Measurements from ENCODE around the gene IL16.
"Not testable (repeated sequence)": the region's sequence is repeated elsewhere in the genome, so short reads cannot be mapped to it uniquely, and the experiment has no call there.

The IL16 gene

GRCh38 chr15:81174792-81175327 is 21.8 kb upstream of the IL16 start:
- no peak for DNase-seq

DNA sequence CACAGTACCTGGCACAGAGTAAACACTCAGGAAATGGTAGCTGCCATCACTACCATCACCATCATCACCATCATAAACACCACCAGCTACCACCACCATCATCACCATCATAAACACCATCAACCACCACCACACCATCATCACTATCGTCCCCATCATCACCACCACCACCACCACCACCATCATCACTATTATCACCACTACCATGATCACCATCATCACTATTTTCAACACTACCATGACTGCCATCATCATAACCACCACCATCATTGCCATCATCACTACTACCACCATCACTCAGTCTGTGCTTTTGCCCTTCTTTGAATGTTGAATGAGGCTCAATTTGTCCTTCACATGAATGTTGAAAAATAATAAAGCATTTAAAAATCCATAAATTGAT is 21.2 kb upstream of the IL16 start:
- no peak for DNase-seq

DNA sequence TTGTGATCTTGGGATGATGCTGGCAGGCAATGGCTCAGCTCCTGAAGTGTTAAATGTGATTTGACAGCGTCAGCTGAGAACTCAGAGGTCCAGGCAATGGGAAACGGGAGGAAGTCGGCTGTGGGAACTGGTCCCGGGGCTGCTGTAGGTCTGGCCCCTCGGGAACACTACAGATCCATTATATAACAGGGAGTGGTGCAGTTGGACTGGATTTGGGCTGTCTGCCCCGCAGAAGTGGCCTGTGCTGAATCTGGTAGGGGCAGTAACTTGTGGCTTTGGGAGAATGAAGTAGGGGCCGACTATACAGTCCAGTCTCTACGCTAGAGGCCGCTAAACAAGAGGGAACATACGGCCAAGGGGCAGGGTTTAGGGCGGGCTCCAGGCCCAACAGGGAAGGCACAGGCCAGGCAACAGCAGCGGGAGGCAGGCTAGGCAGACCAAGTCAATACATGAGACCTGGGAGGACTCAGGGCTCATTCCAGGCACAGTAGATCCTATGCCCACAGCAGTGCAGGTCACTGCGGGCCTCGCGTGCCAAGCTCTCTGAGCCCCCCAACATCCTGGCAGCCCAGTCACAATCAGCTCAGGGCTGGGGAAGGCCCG is 20.3 kb upstream of the IL16 start:
- no peak for DNase-seq

GRCh38 chr15:81178365-81178764 is 18.3 kb upstream of the IL16 start:
- DNase-seq, result no peak

- no peak for DNase-seq
These were observed 15.5 kb upstream of the IL16 start for GRCh38 chr15:81181220-81181619.

GRCh38 chr15:81182031-81182755 is 14.5 kb upstream of the IL16 start:
- DNase-seq, result no peak

DNA sequence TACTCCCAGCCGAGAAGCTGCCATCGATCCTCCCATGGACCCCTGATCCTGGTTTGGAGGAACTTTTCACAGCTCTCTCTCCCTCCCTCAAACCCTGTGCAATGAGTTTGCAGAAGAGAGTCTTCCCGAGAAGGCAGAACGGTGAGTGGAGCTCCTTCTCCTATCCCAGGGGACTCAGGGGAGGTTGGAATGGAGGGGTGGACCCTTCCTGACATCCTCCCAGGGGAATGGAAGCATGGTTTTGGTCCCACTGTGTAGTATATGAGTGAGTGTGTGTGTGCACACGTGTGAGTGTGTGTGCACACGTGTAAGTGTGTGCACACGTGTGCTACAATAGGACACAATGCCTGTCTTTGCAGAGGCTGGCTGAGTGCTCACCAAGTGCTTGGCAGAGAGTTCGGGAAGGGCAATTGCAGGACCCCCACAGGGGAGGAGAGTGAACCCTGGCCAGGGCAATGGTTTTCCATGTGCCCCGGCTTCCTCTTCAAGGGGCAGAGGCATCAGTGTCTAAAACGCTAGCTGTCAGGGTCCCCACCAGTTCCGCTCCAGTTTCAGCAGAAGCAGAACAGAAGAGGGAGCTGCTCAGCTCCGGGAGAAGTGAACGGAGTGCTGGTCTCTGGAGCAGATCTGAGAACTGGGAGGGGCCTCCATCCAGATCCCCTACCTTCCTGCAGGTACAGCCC is 13.8 kb upstream of the IL16 start:
- no peak for DNase-seq

GRCh38 chr15:81183439-81183775 is 13.3 kb upstream of the IL16 start:
- no peak for DNase-seq

- no peak for DNase-seq
These were observed 12.5 kb upstream of the IL16 start for GRCh38 chr15:81184188-81184587.

GRCh38 chr15:81185631-81186295 is 10.9 kb upstream of the IL16 start:
- DNase-seq, result no peak

DNA sequence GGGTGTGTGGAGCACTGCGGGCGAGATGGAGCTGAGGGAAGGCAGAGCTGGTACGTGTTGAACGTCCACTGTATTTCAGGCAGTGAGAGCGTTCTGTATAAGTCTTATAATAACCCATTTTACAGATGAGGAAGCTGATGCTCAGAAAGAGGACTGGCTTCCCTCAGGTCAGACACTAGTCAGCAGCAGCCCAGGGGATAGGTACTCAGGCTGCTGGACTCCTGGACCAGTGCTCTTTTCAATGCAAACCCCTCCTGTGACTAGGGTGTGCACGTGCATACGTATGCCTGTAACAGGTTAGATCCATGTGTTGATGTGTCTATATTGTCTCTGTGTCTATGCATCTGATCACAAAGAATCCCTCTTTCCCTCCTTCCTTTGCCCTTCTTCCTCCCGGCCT is 8.3 kb upstream of the IL16 start:
- no peak for DNase-seq

GRCh38 chr15:81189583-81190283 is 6.9 kb upstream of the IL16 start:
- DNase-seq, result no peak

DNA sequence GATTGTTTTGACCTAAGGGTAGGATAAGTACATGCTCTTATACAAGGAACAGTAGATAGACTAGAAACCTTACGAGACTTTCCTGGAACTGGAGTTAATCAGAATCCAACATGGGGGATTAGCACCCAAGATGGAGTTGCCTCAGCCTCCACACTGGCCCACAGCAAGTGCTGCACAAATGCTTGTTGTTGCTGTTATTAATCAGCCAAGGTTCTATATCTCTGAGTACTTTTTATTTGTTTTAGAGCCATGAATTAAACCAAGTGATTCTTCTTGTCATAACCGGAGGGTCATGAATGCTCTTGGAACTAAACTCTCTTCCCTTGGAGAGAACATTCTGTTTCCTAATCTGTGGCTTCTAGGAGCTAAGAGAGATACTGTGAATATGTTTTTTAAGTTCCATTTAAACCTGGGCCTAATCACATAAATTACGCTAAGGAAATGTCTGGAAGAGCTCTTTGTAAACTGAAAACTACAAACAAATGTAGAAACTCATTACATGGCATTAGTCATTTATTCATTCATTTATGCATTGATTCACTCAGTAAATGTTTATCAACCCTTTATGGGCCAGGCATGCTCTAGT is 5.7 kb upstream of the IL16 start:
- DNase-seq, result no peak

- DNase-seq, result no peak
These were observed 5.0 kb upstream of the IL16 start for GRCh38 chr15:81191701-81192100.

DNA sequence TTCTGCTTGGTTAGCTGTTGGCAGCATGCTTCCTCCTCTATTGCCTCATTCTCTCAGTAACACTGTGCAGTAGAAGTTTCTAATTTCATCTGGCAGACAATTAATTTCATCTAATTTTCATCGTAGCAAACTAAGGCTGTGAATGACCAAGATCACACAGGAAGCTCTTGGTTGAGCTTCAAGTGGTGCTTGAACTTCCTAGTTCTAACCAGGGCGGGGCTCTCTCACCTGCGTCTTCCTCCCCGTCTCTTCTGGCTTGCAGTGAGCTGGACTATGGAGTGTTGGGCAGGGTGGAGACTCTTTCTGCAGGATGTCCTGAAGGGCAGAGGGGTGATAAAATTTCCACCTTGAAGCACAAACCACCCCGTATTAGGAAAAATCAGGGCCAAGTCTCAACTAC is 2.0 kb upstream of the IL16 start:
- no peak for DNase-seq

GRCh38 chr15:81195339-81195864 is 1.3 kb upstream of the IL16 start:
- DNase-seq, result no peak

GRCh38 chr15:81197255-81197630 is 564 bp downstream of the IL16 start:
- no peak for DNase-seq

DNA sequence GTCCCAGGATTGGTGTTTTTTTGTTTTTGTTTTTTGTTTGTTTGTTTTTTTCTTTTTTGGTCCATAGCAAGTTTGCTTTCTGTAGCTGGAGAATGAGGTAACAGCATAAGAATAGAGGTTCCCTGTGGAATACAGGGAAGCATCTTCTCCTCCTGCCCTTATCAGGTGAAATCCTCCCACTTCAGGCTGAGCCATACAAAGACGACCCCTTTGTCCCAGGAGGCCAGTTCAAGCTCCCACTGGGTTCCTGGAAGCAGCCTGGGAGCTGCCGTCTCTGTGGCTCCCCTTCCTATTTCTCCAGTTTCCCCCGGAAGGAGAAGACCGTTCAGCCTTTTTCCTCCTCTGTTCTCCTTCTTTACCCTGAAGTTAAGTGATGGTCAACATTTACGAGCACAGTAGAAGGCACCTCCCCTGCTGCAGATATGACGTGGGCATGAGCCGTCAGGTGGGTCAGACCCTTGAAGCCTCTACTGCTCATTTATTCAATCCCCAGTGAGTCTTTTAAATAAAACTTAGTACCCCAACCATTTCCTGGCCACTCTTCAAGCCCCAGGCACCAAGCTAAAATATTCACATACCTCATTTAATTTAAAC is 1.1 kb downstream of the IL16 start:
- DNase-seq, result no peak

DNA sequence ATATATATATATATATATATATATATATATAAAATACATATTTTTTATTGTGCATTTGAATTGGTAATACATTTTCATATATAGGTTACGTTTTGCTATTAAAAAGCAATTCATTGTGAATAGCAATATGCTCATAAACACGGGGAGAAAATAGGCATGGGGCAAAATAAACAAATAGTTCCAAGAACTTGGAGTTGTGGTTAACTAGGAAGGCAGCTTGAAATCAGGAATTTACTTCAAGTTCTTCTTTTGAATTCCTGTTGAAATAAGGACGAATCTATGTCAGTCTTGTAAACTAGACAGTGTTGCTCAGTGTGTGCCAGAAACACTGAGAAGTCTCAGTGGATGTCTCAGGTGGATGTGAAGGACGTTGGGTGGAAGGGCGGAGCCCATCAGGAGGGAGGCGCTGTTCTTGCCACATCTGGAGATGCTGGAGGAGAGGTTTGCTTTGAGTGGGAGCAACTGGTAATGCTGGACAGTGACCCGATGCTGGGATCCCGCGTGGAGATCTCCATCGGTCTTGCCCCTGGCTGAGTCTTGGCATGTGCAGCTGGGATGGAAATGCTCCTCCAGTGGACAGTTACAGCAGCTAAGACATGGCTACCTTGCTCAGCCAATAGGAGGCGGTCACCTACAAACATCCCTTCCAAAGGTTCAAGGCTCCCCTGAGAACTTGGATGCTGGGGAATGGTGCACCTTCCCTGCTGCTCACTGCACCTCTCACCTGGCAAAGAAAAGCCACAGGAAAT is 2.5 kb downstream of the IL16 start:
- DNase-seq, result no peak

- DNase-seq, result no peak
These were observed 9.3 kb downstream of the IL16 start for GRCh38 chr15:81206018-81206417.

DNA sequence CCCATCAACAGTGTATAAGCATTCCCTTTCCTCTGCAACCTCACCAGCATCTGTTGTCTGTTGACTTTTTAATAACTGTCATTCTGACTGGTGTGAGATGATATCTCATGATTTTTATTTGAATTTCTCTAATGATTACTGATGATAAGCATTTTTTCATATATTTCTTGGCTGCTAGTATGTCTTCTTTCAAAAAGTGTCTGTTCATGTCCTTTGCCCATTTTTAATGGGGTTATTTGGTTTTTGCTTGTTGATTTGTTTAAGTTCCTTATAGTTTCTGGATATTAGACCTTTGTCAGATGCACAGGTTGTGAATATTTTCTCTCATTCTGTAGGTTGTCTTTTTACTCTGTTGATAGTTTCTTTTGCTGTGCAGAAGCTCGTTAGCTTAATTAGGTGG is 11.3 kb downstream of the IL16 start:
- not testable (repeated sequence) for DNase-seq

Data from DMS79 treated with DMSO at 0.1 percent for 48 hours (cell line).